GM18909 (cell line): Measurements from ENCODE around the gene TRPC4AP.

Experiments
- ATAC-seq: cut with Tn5 transposase; IDR thresholded peaks from one replicate; pipeline ENCODE4 v1.9.1; 2021; ENCODE audit warnings: mild to moderate bottlenecking; ENCODE audit not compliant: unreplicated experiment, poor library complexity

Gene TRPC4AP

GRCh38 chr20:35004051-35004725, 88.4 kb downstream of the TRPC4AP start:
- ATAC-seq: no peak

DNA sequence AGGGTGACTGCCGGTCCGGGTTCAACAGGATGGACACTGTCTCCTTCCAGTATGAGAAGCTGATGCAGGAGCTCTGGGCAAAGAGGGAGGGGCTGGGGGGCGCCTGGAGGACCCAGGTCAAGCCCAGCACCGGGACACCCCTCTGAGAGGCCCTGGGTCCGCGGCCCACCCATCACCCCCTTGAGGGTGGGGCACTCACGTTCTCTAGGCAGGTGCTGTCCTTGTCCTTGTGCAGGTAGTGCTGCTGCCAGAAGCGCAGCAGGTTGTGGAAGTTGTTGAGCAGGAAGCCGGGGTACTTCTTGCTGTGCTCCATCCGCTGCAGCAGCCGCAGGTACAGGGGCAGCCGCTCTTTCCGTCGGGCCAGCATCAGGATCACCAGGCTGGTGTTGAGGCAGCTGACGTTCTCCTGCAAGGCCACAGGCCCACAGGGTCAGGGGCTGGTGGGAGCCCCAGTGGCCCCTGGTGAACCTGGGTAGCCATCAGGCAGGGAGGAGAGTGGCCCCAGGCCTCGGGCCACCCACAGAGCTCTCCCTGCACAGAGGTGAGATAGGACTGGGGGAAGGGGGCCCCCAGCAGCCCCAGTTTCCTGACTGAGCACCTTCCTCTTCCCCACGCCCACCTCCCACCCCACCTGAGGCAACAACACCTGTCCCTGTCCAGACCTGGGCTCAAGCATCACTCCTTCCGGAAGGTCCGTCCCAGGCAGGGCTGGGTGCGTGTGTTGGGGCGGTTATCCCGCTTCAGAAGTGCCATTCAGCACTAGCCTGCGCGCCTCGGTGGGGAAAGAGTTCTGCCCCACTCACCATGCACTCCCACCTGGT, 89.2 kb downstream of the TRPC4AP start:
- no peak for ATAC-seq

- no peak for ATAC-seq
These were observed 90.0 kb downstream of the TRPC4AP start for GRCh38 chr20:35002426-35003210.

GRCh38 chr20:35001596-35002362, 90.8 kb downstream of the TRPC4AP start:
- no peak for ATAC-seq

- no peak for ATAC-seq
These were observed 91.5 kb downstream of the TRPC4AP start for GRCh38 chr20:35000922-35001595.

- ATAC-seq: no peak
These were observed 92.2 kb downstream of the TRPC4AP start for GRCh38 chr20:35000311-35000921.

DNA sequence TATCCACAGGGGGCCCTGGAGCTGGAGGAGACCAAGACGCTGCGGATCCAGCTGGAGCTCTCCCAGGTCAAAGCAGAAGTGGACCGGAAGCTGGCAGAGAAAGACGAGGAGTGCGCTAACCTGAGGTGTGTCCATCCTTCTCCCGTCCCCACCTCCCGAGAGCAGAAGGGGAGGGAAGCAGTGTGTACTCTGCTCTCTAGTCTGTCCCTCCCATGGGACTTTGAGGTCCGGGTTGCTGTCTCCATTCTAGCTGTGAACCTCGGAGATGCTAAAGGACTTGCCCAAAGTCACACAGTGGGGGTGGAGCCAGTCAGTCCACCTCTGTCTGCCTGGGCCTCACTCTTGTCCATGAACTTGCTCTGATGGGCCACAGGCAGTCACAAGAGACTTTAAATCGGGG, 92.8 kb downstream of the TRPC4AP start:
- no peak for ATAC-seq

GRCh38 chr20:34999021-34999451, 93.6 kb downstream of the TRPC4AP start:
- no peak for ATAC-seq

GRCh38 chr20:34998331-34998950, 94.2 kb downstream of the TRPC4AP start:
- no peak for ATAC-seq

DNA sequence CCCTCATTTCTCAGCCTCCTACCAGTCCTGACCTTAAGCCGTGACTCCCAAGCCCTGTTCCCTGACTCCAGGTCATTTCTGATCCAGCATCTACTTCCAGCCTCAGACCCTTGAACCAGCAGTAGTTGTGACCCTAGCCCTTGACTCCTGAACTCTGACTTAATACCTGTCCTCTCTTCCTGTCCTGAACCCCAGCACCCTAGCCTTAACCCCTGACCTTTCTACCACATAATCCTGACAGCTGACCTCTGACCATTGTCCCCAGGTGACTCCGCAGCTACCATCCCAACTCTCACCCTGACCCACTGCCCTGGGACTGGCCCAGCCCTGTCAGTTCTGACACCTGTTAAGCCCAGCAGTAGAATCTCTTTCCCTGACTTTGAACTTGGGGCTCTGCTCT, 94.8 kb downstream of the TRPC4AP start:
- no peak for ATAC-seq

GRCh38 chr20:34997131-34997561, 95.5 kb downstream of the TRPC4AP start:
- no peak for ATAC-seq

- no peak for ATAC-seq
These were observed 96.2 kb downstream of the TRPC4AP start for GRCh38 chr20:34996243-34997028.

DNA sequence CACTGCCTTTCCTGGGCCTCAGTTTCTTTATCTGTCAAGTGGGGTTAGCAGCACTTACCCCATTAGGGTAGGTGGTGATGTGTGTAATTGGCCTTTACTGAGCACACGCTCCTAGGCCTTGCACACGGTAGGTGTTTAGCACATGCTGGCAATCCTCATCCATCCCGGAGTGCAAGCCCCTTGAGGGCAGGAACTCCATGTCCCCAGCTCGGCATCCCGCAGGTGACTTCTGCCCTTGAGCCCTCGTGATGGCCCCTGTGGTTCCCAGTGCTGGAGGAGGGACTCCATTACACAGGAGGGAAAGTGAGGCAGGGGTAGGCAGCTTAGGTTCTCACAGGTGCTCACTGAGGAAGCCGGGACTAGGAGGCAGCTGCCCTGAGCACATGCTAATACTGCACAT, 96.9 kb downstream of the TRPC4AP start:
- ATAC-seq: no peak

GRCh38 chr20:34995192-34995591, 97.4 kb downstream of the TRPC4AP start:
- ATAC-seq: no peak

- ATAC-seq: no peak
These were observed 98.0 kb downstream of the TRPC4AP start for GRCh38 chr20:34994509-34995131.

DNA sequence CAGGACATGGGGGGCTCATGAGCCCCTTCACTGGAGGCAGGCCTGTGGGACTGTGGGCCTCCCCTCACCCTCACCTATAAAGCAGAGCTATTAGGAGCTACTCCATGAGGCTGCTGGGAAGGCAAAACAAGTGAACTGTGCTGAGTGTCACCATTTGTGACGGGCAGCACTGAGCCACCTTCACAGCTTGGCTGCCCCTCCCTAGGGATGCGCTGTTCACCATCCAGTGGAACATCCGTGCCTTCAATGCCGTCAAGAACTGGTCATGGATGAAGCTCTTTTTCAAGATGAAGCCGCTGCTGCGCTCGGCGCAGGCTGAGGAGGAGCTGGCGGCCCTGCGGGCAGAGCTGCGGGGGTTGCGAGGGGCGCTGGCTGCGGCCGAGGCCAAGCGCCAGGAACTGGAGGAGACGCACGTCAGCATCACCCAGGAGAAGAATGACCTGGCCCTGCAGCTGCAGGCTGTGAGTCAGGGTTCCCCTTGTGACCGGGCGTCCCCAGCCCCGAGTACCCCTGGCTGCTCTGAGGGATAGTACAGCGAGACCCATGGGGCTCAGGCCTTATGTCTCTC, 98.6 kb downstream of the TRPC4AP start:
- ATAC-seq: no peak

GRCh38 chr20:34992751-34993417, 99.7 kb downstream of the TRPC4AP start:
- no peak for ATAC-seq
